Vagina (tissue), 2 donors: ENCODE results near the gene CRADD.

Source experiments
- POLR2A ChIP-seq, 2 donors: fragments of 450-650 bp; IDR thresholded peaks; one replicate each; pipeline ENCODE4 v1.6.1; 2017; ENCODE audit warnings: antibody characterized with exemption in 2 of 2, mild to moderate bottlenecking in 2 of 2, moderate library complexity in 2 of 2
- POLR2AphosphoS5 ChIP-seq, 2 donors: sonication (generic); formaldehyde crosslinking; IDR thresholded peaks; one replicate each; pipeline ENCODE4 v1.9.0; 2017; ENCODE audit warnings: antibody characterized with exemption in 2 of 2, mild to moderate bottlenecking in 2 of 2, low read depth in 1 of 2; ENCODE audit not compliant: insufficient read depth in 1 of 2

DNA sequence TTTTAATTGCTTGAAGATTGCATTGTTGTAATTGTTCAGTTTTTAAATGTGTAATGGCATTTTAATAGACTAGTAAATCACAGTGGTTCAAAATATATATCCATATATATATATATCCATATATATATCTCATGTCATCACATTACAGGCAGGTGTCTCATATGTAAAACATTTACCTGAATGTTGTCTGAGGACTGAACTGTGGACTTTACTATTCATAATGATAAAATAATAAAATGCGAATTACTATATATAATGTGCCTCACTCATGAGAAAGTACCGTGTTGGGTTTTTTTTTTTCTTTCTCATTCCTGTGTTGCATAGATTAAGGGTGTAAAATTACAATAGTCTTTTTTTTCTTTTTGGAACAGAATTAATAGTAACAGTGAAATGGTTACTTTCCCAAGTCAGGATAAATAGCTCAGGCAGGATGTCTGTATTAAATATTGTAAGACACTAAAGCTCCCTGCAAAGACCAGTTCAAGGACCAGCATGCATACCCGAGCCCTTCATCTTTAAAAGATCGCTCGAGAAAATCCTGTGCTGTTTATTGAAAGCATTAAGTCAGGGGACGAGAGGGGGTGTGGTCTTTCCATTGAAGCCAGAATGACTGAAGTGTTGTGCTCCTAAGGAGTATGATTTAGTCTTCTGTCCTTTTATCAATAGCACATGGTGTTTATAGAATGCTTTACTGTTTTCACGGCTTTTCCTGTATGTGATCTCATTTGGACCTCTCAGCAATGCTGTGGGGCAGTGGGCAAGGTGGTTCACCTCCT is 173.5 kb downstream of the CRADD start:
- TF ChIP-seq POLR2A (IDR thresholded peaks at IDR 0.05) = no peak
- no peak for TF ChIP-seq POLR2AphosphoS5 (IDR thresholded peaks at IDR 0.05; ENCODE audit: insufficient read depth in 1 of 2, low read depth in 1 of 2)
